Hepatocyte (in vitro differentiated cells): ENCODE data around the gene TP63.

Experiments used
- EZH2phosphoT487 ChIP-seq: fragments of 200-600 bp; sonication (generic); IDR thresholded peaks from one replicate; pipeline ENCODE4 v1.6.1; 2018; ENCODE audit warnings: antibody characterized with exemption, mild to moderate bottlenecking, low read depth, moderate library complexity; ENCODE audit not compliant: unreplicated experiment, severe bottlenecking
- TF ChIP-seq, protein P1 (sequence below): fragments of 200-600 bp; sonication (generic); IDR thresholded peaks from 2 replicates; pipeline ENCODE4 v1.5.1; 2016; ENCODE audit warnings: antibody characterized with exemption, mild to moderate bottlenecking; ENCODE audit not compliant: poor library complexity

DNA sequence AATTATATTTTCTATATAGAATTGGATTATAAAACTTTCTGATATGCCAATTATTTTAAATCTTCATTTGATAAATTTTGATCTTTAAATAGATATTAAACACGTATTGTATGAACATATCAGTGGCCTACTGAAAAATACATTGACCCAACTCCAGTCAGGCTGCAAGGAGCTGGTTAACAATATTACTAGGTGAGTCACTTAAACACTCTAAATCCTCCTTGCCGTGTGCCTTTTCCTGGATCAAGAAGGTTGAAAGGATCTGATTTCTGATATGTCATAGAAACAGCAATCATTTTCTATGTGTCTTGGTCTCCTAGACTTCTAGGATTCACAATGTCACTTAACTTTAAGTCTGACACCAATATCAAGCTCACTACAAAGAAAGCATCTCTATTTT is 123.2 kb downstream of the TP63 start:
- TF ChIP-seq, protein P1, sequence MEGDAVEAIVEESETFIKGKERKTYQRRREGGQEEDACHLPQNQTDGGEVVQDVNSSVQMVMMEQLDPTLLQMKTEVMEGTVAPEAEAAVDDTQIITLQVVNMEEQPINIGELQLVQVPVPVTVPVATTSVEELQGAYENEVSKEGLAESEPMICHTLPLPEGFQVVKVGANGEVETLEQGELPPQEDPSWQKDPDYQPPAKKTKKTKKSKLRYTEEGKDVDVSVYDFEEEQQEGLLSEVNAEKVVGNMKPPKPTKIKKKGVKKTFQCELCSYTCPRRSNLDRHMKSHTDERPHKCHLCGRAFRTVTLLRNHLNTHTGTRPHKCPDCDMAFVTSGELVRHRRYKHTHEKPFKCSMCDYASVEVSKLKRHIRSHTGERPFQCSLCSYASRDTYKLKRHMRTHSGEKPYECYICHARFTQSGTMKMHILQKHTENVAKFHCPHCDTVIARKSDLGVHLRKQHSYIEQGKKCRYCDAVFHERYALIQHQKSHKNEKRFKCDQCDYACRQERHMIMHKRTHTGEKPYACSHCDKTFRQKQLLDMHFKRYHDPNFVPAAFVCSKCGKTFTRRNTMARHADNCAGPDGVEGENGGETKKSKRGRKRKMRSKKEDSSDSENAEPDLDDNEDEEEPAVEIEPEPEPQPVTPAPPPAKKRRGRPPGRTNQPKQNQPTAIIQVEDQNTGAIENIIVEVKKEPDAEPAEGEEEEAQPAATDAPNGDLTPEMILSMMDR, result no peak
- no peak for TF ChIP-seq EZH2phosphoT487
